A673 (cell line): ENCODE data around the gene IQCK.

ENCODE experiments used
- EZH2 ChIP-seq: fragments of 200-600 bp; sonication (generic); IDR thresholded peaks from 2 replicates; pipeline ENCODE4 v1.6.1; 2017; ENCODE audit warnings: borderline replicate concordance, low read depth, mild to moderate bottlenecking, mixed read lengths, antibody characterized with exemption, low read length; ENCODE audit not compliant: poor library complexity, severe bottlenecking
- TF ChIP-seq, protein P1 (sequence below): fragments of 300-800, 200-600 bp; sonication (generic); conservative IDR thresholded peaks from 2 replicates; pipeline ENCODE4 v1.5.1; 2017; ENCODE audit warnings: low read depth, mild to moderate bottlenecking, antibody characterized with exemption, low read length, moderate library complexity, mixed read lengths

GRCh38 chr16:19898166-19898565 is 180.1 kb downstream of the IQCK start:
- no peak for TF ChIP-seq EZH2
- TF ChIP-seq, protein P1, sequence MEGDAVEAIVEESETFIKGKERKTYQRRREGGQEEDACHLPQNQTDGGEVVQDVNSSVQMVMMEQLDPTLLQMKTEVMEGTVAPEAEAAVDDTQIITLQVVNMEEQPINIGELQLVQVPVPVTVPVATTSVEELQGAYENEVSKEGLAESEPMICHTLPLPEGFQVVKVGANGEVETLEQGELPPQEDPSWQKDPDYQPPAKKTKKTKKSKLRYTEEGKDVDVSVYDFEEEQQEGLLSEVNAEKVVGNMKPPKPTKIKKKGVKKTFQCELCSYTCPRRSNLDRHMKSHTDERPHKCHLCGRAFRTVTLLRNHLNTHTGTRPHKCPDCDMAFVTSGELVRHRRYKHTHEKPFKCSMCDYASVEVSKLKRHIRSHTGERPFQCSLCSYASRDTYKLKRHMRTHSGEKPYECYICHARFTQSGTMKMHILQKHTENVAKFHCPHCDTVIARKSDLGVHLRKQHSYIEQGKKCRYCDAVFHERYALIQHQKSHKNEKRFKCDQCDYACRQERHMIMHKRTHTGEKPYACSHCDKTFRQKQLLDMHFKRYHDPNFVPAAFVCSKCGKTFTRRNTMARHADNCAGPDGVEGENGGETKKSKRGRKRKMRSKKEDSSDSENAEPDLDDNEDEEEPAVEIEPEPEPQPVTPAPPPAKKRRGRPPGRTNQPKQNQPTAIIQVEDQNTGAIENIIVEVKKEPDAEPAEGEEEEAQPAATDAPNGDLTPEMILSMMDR, result no peak
